Body of pancreas (tissue), 4 donors: Measurements from ENCODE around the gene AMIGO3.

Source experiments
- CTCF ChIP-seq, 7 experiments: fragments of 450-650 bp in 4 of 7; fragments of 200-600 bp in 3 of 7; sonication (generic) in 3 of 7; IDR thresholded peaks; one replicate each; pipeline ENCODE4 v1.5.1; 2016 to 2019; ENCODE audit warnings: antibody characterized with exemption in 7 of 7
- POLR2A ChIP-seq, 3 donors: fragments of 450-650 bp; IDR thresholded peaks; one replicate each; pipeline ENCODE4 v1.6.1; 2016; ENCODE audit warnings: antibody characterized with exemption in 3 of 3, mild to moderate bottlenecking in 2 of 3

- TF ChIP-seq CTCF (IDR thresholded peaks at IDR 0.05) (no peak), POLR2A (IDR thresholded peaks at IDR 0.05) (no peak)
These were observed 39.7 kb upstream of the AMIGO3 start for GRCh38 chr3:49759226-49759625.
